ENCODE data around the gene CES2. TPM values are rescaled to one million over a fixed set of nuclear protein-coding genes. Genes with fewer than 3 reads are reported as not detected.

Gene CES2
- total and polyA plus RNA-seq, 2 donors (not counting 3 experiments of a cell fraction or from before 2014, with no cell fraction given), result 19.1 to 28.8 TPM

DNA sequence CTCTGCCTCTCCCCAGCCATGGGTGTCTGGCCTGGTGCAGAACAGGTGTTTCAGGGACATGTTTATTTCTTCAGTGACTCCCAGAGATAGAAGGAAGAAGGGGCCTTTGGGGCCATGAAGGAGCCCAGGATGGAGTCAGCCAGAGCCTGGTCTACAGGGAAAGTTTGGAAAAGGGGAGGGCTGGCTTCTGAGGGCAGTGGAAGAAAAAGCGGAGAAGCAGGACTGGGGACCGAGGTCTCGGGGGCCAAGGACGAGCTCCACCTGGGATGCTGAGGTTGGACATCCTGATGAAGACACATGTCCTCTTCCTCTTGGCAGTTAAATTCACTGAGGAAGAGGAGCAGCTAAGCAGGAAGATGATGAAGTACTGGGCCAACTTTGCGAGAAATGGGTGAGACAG, 7.7 kb downstream of the CES2 start:
- Histone ChIP-seq H3K27ac (ENCODE audit: insufficient read depth, low read depth, low read length) (no peak overlapping the region), H4K20me1 (replicated peaks; ENCODE audit: control insufficient read depth, extremely low read depth, insufficient read depth, low read length) (no peaks in the 10 kb centered on the region), H3K27me3 (ENCODE audit: control insufficient read depth in 2 of 2, insufficient read depth in 2 of 2, low read length in 2 of 2) (no peaks in the 10 kb centered on the region), H3K9me3 (replicated peaks; ENCODE audit: control insufficient read depth, insufficient read depth, low read length) (no peaks in the 10 kb centered on the region), H3K4me2 (ENCODE audit: insufficient read depth, low read length) (no peak overlapping the region), H3K9ac (replicated peaks; ENCODE audit: extremely low read depth, insufficient read depth, low read length) (no peak overlapping the region), H2AFZ (ENCODE audit: low read depth, low read length) (no peak overlapping the region), H3K9me1 (replicated peaks; ENCODE audit: control insufficient read depth, extremely low read depth, insufficient read depth, low read length) (no peaks in the 10 kb centered on the region), H3K36me3 (ENCODE audit: control insufficient read depth in 2 of 2, extremely low read depth in 1 of 2, insufficient read depth in 2 of 2, low read length in 2 of 2) (peaks cover 0 to 30% of the 10 kb centered on the region in 2 experiments), H3K79me2 (ENCODE audit: control insufficient read depth, insufficient read depth, low read length) (no peaks in the 10 kb centered on the region), H3K4me3 (replicated peaks in 1 of 3; ENCODE audit: insufficient read depth in 1 of 3, low read depth in 1 of 3, low read length in 3 of 3) (no peak overlapping the region), H3K4me1 (ENCODE audit: control insufficient read depth, extremely low read depth, insufficient read depth, low read length) (peaks cover 7% of the 10 kb centered on the region)
- POLR2A ChIA-PET, result no interaction called here
- no TSS peak for BruUV-seq (replicated peaks)
- FAIRE-seq (no peak), DNase-seq (ENCODE audit: low read depth, low spot score) (no peak)
- dilution Hi-C loops (cut with MboI; ENCODE audit: extremely low pct_ligation_motif_present, low sequenced_read_pairs), result no loop called here
- CTCF ChIA-PET, result interaction anchor here (0.6 to 2.3 kb wide), 5 partner anchors 11 to 177 kb away, joined by 4 to 13 read pairs (median 5); partner anchors contain the start of gene CES3
- TF ChIP-seq JUN (IDR thresholded peaks at IDR 0.05; ENCODE audit: borderline replicate concordance, insufficient read depth, insufficient read length, low read depth) (no peak), POLR2AphosphoS5 (IDR thresholded peaks at IDR 0.05; ENCODE audit: insufficient read depth, low read depth, low read length) (no peak), FOS (IDR thresholded peaks at IDR 0.05; ENCODE audit: borderline replicate concordance, insufficient read depth, low read length) (no peak), GATA2 (IDR thresholded peaks at IDR 0.05; ENCODE audit: insufficient read depth, insufficient read length, low read depth, low read length) (no peak), POLR2A (IDR thresholded peaks at IDR 0.05; ENCODE audit: low read depth, low read length) (no peak), EZH2 (IDR thresholded peaks at IDR 0.05; ENCODE audit: borderline replicate concordance, low read depth, low read length, severe bottlenecking) (no peak), MYC (IDR thresholded peaks at IDR 0.05; ENCODE audit: low read depth, low read length) (no peak)
- TF ChIP-seq, protein P1, sequence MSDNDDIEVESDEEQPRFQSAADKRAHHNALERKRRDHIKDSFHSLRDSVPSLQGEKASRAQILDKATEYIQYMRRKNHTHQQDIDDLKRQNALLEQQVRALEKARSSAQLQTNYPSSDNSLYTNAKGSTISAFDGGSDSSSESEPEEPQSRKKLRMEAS (IDR thresholded peaks at IDR 0.05; ENCODE audit: insufficient read depth, insufficient read length), result no peak
- TF ChIP-seq, protein P2, sequence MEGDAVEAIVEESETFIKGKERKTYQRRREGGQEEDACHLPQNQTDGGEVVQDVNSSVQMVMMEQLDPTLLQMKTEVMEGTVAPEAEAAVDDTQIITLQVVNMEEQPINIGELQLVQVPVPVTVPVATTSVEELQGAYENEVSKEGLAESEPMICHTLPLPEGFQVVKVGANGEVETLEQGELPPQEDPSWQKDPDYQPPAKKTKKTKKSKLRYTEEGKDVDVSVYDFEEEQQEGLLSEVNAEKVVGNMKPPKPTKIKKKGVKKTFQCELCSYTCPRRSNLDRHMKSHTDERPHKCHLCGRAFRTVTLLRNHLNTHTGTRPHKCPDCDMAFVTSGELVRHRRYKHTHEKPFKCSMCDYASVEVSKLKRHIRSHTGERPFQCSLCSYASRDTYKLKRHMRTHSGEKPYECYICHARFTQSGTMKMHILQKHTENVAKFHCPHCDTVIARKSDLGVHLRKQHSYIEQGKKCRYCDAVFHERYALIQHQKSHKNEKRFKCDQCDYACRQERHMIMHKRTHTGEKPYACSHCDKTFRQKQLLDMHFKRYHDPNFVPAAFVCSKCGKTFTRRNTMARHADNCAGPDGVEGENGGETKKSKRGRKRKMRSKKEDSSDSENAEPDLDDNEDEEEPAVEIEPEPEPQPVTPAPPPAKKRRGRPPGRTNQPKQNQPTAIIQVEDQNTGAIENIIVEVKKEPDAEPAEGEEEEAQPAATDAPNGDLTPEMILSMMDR (IDR thresholded peaks at IDR 0.05; ENCODE audit: extremely low read depth in 1 of 2, insufficient read depth in 1 of 2, low read depth in 1 of 2, low read length in 2 of 2), result no peak
- intact Hi-C loops (cut with micrococcal nuclease), result no loop called here

Data from endothelial cell of umbilical vein (primary cell).